Measurements from ENCODE around the gene GNAQ. TPM values are rescaled to one million over a fixed set of nuclear protein-coding genes. Genes with fewer than 3 reads are reported as not detected.
"Not testable (repeated sequence)": the region's sequence is repeated elsewhere in the genome, so short reads cannot be mapped to it uniquely, and the experiment has no call there.

Gene GNAQ
- total RNA-seq, 1 experiment from 2014 or later = 48.6 TPM

DNA sequence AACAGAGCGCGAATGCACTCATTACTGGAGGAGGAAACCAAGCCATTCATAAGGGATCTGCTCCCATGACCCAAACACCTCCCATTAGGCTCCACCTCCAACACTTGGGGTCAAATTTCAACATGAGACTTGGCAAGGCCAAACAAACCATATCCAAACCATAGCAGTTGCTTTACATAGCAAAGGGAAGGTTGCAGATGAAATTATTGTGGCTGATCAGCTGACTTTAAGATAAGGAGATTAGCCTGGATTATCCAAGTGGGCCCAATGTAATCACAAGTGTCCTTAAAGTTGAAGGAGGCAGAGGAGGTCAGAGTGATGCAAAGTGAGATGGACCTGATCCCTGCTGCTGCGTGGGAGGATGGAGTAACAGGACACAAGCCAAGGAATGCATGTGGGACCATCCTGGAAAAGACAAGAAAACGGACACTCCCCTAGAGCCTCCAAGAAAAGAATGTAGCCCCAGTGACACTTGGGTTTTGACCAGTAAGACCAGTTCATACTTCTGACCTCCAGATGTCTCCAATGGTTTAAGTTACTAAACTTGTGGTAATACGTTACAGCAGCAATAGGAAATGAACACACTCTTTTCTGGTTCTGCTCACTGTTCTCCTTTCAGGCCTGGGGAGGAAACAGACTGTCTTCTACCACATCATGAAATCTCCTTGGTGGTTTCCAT, 167.3 kb downstream of the GNAQ start:
- no peaks in the 10 kb centered on the region for H3K23me2 ChIP-seq (ENCODE audit: insufficient read length, low read depth, low read length, poor library complexity, severe bottlenecking)
- no peak overlapping the region for H2BK120ac ChIP-seq (ENCODE audit: low read depth, low read length, poor library complexity, severe bottlenecking)
- no peak overlapping the region for H3K23ac ChIP-seq (ENCODE audit: insufficient read length, low read depth, low read length)
- H3K79me1 ChIP-seq (ENCODE audit: insufficient read depth, low read depth, low read length, poor library complexity, severe bottlenecking) = no peaks in the 10 kb centered on the region
- no peak overlapping the region for H2AK5ac ChIP-seq (ENCODE audit: insufficient read length, low read length)
- H3T11ph ChIP-seq (ENCODE audit: low read length) = no peak overlapping the region
- no peaks in the 10 kb centered on the region for H3K27me3 ChIP-seq (ENCODE audit: insufficient read depth, low read length)
- Mint-ChIP-seq H3K4me3 (no peak overlapping the region), H3K27ac (no peak overlapping the region), H3K27me3 (ENCODE audit: low read depth) (no peaks in the 10 kb centered on the region), H3K4me1 (no peaks in the 10 kb centered on the region), H3K9me3 (peaks cover 30 to 41% of the 10 kb centered on the region in 2 experiments), H3K36me3 (ENCODE audit: insufficient read depth in 1 of 3, low read depth in 3 of 3) (peaks cover 43 to 50% (median 47%) of the 10 kb centered on the region in 3 experiments)
- no peak overlapping the region for H2BK12ac ChIP-seq (ENCODE audit: insufficient read length, low read depth, low read length)
- no peak overlapping the region for H2BK5ac ChIP-seq (ENCODE audit: insufficient read length, low read length)
- H3K14ac ChIP-seq (ENCODE audit: insufficient read depth, low read length) = no peak overlapping the region
- no peaks in the 10 kb centered on the region for H3K9me3 ChIP-seq (ENCODE audit: control insufficient read depth, low read depth, low read length)
- H2BK20ac ChIP-seq (ENCODE audit: low read depth, low read length, poor library complexity, severe bottlenecking) = no peak overlapping the region
- no peak overlapping the region for H4K5ac ChIP-seq (ENCODE audit: insufficient read length, low read depth, low read length)
- no peak overlapping the region for H3K9ac ChIP-seq (ENCODE audit: extremely low read depth, insufficient read length, low read length)
- no peak for DNase-seq
- no peak overlapping the region for H2BK15ac ChIP-seq (ENCODE audit: low read depth, low read length)
- no peak overlapping the region for H3K56ac ChIP-seq (ENCODE audit: insufficient read length, low read depth, low read length)
- TF ChIP-seq CTCF (conservative IDR thresholded peaks at IDR 0.05) = no peak
- no peaks in the 10 kb centered on the region for H3K79me2 ChIP-seq (ENCODE audit: insufficient read depth, low read length)
- H4K8ac ChIP-seq (replicated peaks; ENCODE audit: insufficient read length, low read depth, low read length) = no peak overlapping the region
- H2AFZ ChIP-seq (ENCODE audit: low read length) = no peak overlapping the region
- no peak overlapping the region for H3K4ac ChIP-seq (ENCODE audit: low read depth, low read length)
- H3K18ac ChIP-seq (ENCODE audit: insufficient read length, low read depth, low read length) = no peak overlapping the region
- no peaks in the 10 kb centered on the region for H3K4me1 ChIP-seq (ENCODE audit: insufficient read depth, low read length)
- H4K91ac ChIP-seq (ENCODE audit: insufficient read length, low read depth, low read length) = no peak overlapping the region
- H3K4me2 ChIP-seq (ENCODE audit: insufficient read depth, insufficient read length, low read length) = no peak overlapping the region
- WGBS (ENCODE audit: extremely low coverage, insufficient read length, low lambda C conversion rate) = no CpG with 5 or more reads among the region's 5 CpGs
- H3K27ac ChIP-seq (ENCODE audit: insufficient read length, low read depth, low read length) = no peak overlapping the region
- no peaks in the 10 kb centered on the region for H4K20me1 ChIP-seq (ENCODE audit: control insufficient read depth, insufficient read depth, insufficient read length)

- not testable (repeated sequence) for H3K23me2 ChIP-seq (ENCODE audit: insufficient read length, low read depth, low read length, poor library complexity, severe bottlenecking); H2BK5ac ChIP-seq (ENCODE audit: insufficient read length, low read length); H4K8ac ChIP-seq (replicated peaks; ENCODE audit: insufficient read length, low read depth, low read length); H3K79me2 ChIP-seq (ENCODE audit: insufficient read depth, low read length); H3K4me1 Mint-ChIP-seq; H4K91ac ChIP-seq (ENCODE audit: insufficient read length, low read depth, low read length); H3K27me3 ChIP-seq (ENCODE audit: insufficient read depth, low read length); H3T11ph ChIP-seq (ENCODE audit: low read length); H3K27ac ChIP-seq (ENCODE audit: insufficient read length, low read depth, low read length); H3K4me2 ChIP-seq (ENCODE audit: insufficient read depth, insufficient read length, low read length); H2AK5ac ChIP-seq (ENCODE audit: insufficient read length, low read length); H3K18ac ChIP-seq (ENCODE audit: insufficient read length, low read depth, low read length); H3K14ac ChIP-seq (ENCODE audit: insufficient read depth, low read length); H3K27me3 Mint-ChIP-seq (ENCODE audit: low read depth); H3K9ac ChIP-seq (ENCODE audit: extremely low read depth, insufficient read length, low read length); H3K4me3 Mint-ChIP-seq; H2AFZ ChIP-seq (ENCODE audit: low read length); H3K79me1 ChIP-seq (ENCODE audit: insufficient read depth, low read depth, low read length, poor library complexity, severe bottlenecking); H3K9me3 ChIP-seq (ENCODE audit: control insufficient read depth, low read depth, low read length); H4K20me1 ChIP-seq (ENCODE audit: control insufficient read depth, insufficient read depth, insufficient read length); H2BK15ac ChIP-seq (ENCODE audit: low read depth, low read length); H2BK12ac ChIP-seq (ENCODE audit: insufficient read length, low read depth, low read length); H3K56ac ChIP-seq (ENCODE audit: insufficient read length, low read depth, low read length); H3K4ac ChIP-seq (ENCODE audit: low read depth, low read length); DNase-seq; H3K4me1 ChIP-seq (ENCODE audit: insufficient read depth, low read length); H3K23ac ChIP-seq (ENCODE audit: insufficient read length, low read depth, low read length); H4K5ac ChIP-seq (ENCODE audit: insufficient read length, low read depth, low read length); H2BK20ac ChIP-seq (ENCODE audit: low read depth, low read length, poor library complexity, severe bottlenecking); H3K27ac Mint-ChIP-seq; H2BK120ac ChIP-seq (ENCODE audit: low read depth, low read length, poor library complexity, severe bottlenecking)
- no CpG with 5 or more reads among the region's 5 CpGs for WGBS (ENCODE audit: extremely low coverage, insufficient read length, low lambda C conversion rate)
- H3K36me3 Mint-ChIP-seq (ENCODE audit: insufficient read depth in 1 of 3, low read depth in 3 of 3) = peaks cover 47 to 54% (median 52%) of the 10 kb centered on the region in 3 experiments
- H3K9me3 Mint-ChIP-seq = peaks cover 30 to 45% of the 10 kb centered on the region in 2 experiments
Measured at GRCh38 chr9:77863638-77864037, 168.0 kb downstream of the GNAQ start.
